Fibroblast of peridontal ligament (primary cell): ENCODE measurements around the gene LGALS1.
"Not testable (repeated sequence)": the region's sequence is repeated elsewhere in the genome, so short reads cannot be mapped to it uniquely, and the experiment has no call there.

Experiments used
- DNase-seq: peaks from one replicate; pipeline ENCODE4 v3.0.0-alpha.2; 2010; ENCODE audit errors: extremely low read depth

LGALS1 gene

DNA sequence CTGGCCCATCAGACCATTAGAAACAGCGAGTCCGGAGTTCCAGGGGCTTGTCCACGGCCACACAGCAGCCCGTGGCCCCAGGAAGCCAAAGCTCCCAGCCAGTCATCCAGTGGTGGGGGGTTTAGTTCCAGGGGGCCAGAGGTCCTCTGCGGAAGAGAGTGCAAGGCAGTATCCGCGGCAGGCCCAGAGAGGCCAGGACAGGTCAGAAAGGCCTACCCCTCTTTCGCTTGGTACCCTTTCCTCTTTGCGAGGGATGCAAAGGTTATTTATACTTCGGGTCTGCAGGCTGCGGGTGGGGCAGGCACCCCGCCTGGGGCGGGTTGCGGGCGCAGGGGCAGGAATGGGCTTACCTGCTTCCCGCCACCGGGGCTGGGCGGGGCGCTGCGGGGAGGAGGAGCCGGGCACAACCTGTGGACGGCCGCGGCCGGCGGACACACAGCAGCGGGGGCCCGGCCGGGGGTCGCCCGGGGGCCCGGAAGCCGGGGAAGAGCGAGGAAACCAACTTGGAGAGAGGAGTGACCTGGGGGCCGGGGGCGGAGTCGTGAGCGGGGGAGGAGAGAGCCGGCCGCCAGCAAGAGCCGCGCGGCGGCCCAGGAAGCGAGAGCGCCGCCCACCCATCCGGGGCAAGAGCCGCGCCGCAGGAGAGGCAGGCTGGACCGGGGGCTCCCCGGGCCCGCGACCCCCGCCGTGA lies 36.2 kb upstream of the LGALS1 start, which contains the start of gene SH3BP1:
SH3BP1 (plus strand) TSS at position 600 of the 691 bp plus-strand sequence. CDS start 119 bp downstream, outside the sequence.
- DNase-seq, result no peak

DNA sequence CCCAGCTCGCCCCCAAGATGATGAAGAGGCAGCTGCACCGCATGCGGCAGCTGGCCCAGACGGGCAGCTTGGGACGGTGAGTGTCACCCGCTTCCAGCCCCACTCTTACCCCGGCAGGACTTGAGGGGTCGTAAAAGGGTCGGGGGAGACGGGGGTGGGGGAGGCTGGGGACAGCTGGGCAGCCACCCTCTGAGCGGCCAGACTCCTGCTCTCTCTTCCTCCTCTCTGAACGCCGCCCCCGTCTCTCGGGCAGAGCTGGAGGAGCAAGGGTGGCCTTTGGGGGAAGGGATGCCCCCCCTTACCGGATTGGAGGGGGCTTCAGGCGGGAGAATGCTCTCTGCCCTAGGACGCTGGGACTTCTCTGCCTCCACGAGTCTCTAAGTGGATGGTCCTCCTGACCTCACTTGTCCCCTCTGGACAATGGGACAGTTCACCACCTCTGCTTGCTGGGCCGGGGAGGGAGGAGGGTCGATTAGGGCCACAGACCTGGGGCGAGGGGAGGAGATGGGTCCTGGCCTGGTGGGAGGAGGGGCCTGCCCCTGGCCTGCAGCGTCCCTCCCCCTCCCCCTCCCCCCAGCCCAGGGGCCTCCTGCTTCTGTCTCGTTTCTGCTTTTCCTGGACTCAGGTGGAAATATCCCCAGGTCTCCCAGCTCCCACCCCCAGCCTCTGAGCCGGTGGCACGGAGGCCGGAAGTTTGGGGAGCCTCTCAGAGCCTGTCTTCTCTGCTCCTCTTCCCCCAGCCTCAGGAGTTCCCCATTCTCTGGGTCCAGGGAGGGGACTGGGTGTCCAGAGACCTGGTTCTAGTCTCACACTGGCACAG lies 35.5 kb upstream of the LGALS1 start:
- DNase-seq, result no peak

DNA sequence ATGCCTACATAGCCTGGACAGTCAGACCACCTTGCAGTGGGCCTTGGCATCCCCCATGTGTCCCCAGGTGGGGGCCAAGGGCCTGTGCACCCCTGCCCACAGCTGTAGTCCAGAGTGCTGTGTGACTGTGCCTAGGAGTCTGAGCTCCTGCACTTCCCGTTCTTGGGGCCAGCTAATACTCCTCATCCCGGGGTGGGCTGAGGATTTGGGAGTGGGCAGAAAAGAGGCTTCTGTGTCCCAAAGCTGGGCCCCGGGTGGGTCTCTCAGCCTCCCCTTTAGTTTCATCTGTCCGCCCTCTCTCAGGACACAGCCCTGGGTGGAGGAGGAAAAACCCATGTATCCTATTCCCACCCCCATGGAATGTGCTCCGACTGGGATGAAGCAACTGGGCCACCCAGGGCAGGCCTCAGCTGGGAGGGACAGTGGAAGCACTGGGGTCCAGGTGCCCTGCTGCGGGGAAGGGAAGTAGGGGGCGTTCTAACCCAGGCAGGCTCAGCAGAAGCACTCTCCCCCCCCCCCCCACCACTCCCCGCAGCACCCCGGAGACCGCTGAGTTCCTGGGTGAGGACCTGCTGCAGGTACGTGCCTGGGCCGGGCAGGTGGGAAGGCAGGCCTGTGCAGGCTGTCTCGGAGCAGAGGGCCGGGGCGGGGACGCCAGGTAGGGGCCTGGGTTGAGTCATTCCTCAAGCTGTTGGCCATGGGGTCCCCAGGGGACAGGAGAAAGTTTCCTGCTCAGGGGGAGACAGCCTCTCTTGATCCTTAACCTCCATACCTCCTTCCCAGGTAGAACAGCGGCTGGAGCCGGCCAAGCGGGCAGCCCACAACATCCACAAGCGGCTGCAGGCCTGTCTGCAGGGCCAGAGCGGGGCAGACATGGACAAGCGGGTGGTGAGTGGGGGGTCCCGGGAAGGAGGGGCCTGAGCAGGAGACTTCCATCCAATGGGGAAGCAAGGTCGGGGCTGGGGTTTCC lies 34.6 kb upstream of the LGALS1 start:
- no peak for DNase-seq

DNA sequence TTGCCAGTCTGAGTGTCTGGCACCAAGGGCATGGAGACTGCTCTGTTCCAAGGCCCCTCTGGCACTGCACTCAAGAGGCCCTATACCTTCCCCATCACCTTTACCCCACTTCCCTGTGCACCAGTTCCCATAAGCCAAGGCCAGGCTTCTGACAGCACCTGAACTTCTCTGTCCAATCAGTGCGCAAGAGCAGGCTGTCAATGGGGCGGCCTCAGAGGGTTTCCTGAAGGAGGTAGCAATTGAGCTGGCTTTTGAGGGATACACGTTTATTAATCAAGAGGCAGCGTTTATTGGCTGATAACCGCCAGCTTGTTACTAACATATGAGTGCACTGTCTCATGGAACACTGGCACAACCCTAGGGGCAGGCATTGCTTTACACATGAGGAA lies 33.9 kb upstream of the LGALS1 start:
- no peak for DNase-seq

DNA sequence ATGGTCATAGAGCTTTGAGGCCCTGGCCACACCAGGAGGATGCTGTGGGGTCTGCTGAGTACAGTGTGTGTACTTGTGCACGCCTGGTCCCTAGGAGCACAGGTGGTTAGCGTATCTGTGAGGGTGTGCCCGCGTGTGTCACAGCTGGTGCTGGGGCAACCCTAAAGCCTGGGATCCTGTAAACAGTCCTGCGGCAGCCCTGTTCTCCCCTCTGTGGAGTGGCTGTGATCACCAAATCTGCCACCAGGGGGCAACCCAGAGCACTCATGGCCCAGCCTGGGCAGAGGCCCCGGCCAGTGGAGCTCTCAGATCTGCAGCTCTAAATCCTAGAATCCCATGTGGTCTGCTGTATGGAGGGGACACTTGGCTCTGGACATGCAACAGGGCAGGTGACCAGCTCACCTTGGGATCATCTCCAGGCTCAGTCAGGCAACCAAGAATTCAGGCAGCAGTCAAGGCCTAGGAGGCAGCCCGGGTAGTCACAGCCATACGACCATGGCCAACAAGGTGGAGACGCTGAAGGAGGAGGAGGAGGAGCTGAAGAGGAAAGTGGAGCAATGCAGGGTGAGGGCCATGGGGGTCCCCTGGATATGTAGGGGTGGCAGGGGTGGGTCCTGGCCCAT lies 32.1 kb upstream of the LGALS1 start:
- DNase-seq, result peak; percentile 69

DNA sequence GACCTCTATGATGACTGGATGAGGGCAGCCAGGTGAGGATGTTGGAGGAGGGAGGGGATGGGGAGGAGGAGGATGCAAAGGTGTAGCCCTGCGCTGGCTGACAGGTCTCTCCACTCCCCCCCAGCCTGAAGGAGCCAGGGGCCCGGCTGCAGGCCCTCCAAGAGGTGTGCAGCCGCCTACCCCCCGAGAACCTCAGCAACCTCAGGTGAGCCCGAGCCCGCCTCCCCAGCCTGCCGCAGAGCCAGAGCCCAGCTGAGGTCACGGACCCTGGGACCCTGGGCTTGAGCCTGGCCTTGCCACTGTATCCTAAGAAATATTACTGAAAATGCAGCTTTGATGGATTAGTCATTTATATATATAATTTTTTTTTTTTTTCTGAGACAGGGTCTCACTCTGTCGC lies 28.1 kb upstream of the LGALS1 start:
- DNase-seq, result no peak

DNA sequence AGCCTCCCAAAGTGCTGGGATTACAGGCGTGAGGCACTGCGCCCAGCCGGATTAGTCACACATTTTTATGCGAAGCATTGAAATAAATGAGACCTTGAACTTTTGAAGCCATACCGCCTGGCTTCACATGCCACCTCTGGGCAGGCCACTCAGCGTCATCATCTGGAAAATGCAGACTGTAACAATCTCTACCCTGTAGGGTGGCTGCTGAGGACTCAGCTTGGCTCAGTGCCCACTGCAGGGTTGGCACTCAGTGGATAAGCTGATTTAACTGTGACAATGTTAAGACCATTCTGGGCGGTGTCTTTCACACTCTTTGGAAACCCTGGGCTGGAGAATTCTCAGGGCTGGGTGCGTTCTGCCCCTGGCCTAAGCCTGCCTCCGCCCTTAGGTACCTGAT lies 27.5 kb upstream of the LGALS1 start:
- no peak for DNase-seq

DNA sequence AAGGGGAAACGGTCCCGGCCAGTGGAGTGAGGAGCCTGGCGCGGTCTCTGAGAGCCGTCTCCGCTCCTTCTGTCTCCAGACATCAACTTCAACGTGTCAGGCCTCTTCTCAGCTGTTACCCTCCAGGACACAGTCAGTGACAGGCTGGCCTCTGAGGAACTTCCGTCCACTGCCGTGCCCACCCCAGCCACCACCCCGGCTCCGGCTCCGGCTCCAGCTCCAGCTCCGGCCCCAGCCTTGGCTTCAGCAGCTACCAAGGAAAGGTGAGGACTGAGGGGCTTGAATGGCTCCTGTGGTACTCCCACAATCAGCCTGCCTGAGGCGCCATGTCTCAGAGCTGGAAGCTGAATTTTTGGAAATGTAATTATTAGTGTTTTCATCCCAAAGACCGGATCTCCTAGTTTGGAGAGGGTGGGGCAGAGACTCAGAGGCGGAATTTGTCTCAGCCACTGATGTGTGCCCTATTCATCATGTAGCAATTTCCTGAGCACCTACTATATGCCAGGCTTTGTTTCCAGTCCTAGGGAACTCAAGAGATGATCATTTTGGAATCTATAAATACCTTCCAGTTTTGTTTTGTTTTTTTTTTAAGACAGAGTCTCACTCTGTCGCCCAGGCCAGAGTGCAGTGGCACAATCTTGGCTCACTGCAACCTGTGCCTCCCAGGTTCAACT lies 24.8 kb upstream of the LGALS1 start:
- DNase-seq, result no peak

DNA sequence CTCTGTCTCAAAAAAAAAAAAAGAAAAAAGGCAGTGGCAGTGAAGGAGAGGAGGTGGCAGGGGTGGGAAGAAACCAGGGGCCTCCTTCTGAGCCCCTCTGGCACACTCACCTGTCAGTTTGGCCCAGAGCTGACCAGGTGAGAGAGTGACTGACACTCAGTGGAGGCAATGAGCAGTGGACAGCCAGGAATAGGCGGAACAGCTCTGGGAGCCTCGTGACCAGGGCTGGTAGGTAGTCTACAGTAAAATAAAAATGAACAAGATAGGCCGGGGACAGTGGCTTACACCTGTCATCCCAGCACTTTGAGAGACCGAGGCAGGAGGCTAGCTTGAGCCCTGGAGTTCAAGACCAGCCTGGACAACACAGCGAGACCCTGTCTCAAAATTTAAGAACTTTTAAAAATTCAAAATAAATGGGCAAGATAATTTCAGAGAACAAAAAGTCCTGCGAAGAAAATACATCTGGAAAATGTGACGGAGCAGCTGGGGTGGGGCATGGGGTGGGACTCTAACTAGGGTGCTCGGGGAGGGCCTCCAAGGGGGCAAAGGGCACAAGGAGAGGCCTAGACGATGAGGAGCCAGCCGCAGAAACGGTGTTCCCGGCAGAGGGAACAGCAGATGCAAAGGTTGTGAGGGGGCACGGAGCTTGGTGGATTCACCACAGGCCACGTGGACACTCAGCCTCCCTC lies 20.7 kb upstream of the LGALS1 start:
- no peak for DNase-seq

DNA sequence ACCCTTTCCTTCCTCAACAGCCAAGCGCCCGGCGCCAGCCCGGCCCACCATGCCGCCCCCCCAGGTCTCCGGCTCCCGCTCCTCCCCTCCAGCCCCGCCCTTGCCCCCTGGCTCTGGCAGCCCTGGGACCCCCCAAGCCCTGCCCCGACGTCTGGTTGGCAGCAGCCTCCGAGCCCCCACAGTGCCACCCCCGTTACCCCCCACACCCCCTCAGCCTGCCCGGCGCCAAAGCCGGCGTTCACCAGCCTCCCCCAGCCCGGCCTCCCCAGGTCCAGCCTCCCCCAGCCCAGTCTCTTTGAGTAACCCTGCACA lies 20.2 kb upstream of the LGALS1 start:
- no peak for DNase-seq

DNA sequence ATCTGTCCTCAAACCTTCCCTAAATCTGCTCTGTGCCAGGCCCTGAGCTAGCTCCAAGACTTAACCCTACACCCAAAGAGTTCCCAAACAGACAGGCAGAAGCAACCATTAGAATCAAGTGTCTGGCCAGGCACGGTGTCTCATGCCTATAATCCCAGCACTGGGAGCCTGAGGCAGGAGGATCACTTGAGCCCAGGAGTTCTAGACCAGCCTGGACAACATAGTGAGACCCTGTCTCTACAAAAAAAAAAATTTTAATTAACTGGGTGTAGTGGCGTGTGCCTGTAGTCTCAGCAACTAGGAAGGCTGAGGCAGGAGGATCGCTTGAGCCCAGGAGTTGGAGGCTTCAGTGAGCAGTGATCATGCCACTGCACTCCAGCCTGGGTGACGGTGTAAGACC lies 18.9 kb upstream of the LGALS1 start:
- not testable (repeated sequence) for DNase-seq

DNA sequence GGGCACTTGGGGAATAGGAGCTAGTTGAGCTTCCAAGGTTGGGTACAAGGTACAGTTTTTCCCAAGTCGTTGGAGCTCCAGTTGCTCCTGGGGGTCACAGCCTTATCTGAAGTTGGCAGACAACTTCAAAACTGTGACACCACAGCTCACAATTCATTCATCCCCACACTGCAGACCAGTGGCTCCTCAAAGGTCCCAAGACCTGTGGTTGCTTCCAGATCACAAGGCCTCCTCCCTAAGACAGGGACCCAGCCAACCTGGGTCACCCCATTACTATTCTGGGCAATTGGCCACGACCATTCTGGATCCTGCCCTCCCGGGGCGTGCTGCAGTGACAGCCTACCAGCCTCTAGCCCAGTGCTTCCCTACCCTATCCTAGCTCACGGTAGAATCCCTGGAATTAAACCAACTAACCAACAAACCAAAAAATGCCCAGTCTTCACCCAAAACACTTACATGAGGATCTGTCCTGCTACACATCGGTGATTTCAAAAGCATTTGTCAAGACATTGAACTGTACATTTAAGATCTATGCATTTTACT lies 17.8 kb upstream of the LGALS1 start:
- no peak for DNase-seq

DNA sequence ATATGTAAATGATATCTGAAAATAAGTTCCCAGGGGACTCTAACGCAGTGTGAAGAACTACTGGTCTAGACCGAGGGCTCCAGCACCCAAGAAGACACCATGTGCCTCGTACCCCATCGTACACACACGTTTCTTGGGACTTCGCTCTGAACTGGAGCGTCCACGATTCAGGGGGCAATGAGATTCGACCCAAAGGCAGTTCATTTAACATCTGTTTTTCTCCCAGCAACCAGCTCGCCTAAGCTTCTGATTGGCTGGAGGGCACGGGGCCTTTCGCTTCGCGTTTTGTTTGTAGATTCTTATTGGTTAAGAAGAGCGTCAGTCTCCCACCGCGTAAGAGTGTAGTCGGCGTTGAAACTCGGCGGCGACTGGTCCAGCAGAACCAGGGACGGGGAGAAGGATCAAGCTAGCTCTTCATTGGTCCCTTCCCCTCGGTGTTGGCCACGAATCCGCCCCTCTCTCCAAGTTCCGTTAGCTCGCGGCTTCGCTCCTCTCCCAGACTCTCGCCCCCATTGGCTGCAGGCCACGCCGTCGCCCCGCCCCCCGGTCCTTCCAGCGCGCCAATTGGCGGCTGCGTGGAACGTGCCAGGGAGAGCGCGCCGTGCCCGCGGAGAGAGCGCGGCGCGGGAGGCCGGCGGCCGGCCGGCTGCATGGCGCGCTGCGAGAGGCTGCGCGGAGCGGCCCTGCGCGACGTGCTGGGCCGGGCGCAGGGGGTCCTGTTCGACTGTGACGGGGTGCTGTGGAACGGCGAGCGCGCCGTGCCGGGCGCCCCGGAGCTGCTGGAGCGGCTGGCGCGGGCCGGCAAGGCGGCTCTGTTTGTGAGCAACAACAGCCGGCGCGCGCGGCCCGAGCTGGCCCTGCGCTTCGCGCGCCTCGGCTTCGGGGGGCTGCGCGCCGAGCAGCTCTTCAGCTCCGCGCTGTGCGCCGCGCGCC lies 17.0 kb upstream of the LGALS1 start, which contains the start of gene PDXP:
PDXP (plus strand) TSS at position 591 of the 933 bp plus-strand sequence; CDS start at position 651, 60 bp downstream.
- DNase-seq, result peak; percentile 100

DNA sequence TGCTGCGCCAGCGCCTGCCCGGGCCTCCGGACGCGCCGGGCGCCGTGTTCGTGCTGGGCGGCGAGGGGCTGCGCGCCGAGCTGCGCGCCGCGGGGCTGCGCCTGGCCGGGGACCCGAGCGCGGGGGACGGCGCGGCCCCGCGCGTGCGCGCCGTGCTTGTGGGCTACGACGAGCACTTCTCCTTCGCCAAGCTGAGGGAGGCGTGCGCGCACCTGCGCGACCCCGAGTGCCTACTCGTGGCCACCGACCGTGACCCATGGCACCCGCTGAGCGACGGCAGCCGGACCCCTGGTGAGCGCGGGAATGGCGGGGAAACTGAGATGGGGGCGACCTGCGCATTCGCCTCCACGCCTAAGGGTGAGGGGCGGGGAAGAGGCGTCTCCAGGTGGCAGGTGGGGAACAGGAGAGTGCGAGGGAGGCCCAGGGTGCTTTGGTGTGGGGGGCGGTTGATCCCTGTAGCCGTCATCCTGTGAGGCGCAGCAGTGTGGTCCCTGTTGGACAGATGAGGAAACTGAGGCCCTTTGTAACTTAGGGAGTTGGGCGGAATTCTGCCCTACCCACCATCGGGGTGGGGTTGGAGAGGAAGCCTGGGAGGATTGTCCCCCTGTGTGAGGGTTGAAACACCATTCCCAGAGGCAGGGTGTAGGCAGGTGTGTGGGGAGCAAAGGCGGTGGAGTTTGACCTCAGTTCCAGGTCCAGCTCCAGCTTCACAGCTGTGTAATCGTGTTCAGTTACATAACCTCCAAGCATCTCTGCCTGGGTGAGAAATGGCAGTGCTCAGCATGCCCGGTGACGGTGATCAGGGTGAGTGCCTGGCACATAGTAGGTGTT lies 16.2 kb upstream of the LGALS1 start:
- DNase-seq, result no peak

DNA sequence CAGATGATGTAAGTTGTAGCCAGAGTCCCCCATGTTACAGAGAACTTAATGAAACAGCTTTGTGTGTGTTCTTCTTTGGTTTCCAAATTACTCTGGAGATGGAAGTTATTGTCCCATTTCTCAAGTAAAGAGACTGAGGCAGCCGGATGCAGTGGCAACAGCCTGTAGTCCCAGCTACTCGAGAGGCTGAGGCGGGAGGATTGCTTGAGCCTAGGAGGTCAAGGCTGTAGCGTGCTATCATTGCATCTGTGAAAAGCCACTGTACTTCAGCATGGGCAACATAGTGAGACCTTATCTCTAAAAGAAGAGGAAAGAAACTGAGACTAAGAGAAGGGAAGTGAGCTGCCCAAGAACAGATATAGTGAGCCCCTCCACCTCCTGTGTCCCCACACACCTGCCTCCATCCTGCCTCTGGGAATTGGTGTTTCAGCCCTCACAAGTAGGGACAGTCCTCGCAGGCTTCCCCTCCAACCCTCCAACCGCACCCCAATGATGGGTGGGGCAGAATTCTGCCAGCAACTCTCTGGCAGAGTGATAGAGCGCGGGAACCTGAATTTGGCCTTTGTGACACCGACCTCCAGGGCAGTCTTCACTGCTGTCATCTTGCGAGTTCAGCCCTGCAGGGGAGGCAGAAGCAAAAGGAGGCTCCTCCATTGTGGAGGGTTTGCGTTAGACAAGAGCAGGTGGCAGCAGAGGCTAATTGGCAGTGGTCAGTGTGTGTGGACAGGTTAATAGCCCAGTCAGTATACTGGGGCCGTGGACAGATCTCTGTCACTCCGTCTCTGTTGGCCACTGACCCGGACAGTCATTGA lies 15.3 kb upstream of the LGALS1 start:
- no peak for DNase-seq

DNA sequence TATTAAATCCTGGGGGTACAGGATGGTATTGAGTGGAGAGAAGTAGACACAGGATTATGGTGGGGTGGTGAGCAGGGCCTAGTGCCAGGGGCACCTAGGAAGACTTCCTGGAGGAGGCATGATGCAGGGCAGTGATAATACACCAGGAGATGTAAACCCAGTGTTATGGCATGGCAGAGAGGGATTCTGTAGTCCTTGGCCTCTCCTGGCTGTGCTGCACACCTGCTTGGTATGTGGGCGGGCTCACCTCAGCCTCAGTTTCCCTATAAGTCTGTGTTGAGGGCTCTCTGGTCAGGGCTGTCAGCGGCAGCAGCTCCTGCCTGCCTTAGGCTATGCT lies 14.8 kb upstream of the LGALS1 start:
- no peak for DNase-seq

DNA sequence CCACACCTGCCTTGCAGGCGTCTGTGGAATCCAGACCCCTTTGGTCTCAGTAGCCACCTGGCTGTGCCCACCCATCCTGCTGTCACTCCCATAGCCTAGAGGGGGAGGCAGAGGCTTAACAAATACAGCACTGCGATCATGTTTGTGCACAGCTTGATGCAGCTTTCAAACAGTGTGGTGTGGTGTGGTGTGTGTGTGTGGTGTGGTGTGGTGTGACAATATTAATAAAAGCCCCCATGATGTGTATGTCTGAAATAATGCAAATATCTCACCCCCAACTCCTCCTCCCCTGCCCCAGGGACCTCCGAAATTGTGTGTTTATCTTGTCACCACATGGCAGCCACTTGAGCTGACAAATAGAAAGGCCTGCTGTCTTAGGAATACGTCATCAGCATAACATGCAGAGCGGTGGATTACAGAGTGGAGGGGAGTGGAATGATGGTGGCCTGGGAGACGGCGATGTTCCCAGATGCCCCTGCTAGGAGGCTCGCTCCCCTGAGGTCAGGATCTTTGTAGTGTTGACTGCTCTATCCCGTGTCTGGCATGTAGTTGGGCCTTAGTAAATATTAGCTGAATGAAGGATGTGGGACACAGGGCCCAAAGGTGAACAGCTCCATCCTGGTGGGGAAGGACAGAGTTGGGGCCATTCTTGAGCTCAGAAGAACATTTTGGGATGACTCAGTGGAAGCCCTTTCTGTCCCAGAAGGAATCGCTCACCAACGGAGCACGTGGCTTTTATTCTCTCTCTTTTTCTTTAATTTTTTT lies 14.1 kb upstream of the LGALS1 start:
- DNase-seq, result peak; percentile 82
